RWPE2 (cell line): ENCODE data around the gene KCNMA1.

Experiments used
- ATAC-seq: fragments of 200-7000 bp; cut with Tn5 transposase; 3 replicates; pipeline ENCODE4 v1.9.1; 2021; ENCODE audit warnings: low read depth
- DNase-seq: peaks from one replicate; pipeline ENCODE4 v3.0.0-alpha.2; 2020; ENCODE audit warnings: low spot score
- H3K27ac ChIP-seq: fragments of 450-650 bp; 2 replicates; pipeline ENCODE4 v1.5.1; 2017; ENCODE audit warnings: mild to moderate bottlenecking; ENCODE audit not compliant: poor library complexity, severe bottlenecking
- H3K27me3 ChIP-seq: fragments of 250-450 bp; sonication (Bioruptor Pico); 2 replicates; pipeline ENCODE4 v1.5.1; 2021; ENCODE audit warnings: mild to moderate bottlenecking, moderate library complexity; ENCODE audit not compliant: insufficient read depth, poor library complexity, severe bottlenecking
- H3K36me3 ChIP-seq: fragments of 250-450 bp; sonication (Bioruptor Pico); 2 replicates; pipeline ENCODE4 v1.5.1; 2020; ENCODE audit warnings: low read depth, mild to moderate bottlenecking, moderate library complexity
- H3K4me1 ChIP-seq: fragments of 250-450 bp; sonication (Bioruptor Pico); 2 replicates; pipeline ENCODE4 v1.5.1; 2021; ENCODE audit warnings: mild to moderate bottlenecking, moderate library complexity; ENCODE audit not compliant: insufficient read depth, poor library complexity, severe bottlenecking
- H3K4me3 ChIP-seq: fragments of 250-450 bp; sonication (Bioruptor Pico); 2 replicates; pipeline ENCODE4 v1.5.1; 2021; ENCODE audit warnings: mild to moderate bottlenecking, moderate library complexity; ENCODE audit not compliant: severe bottlenecking
- H3K9me3 ChIP-seq: fragments of 250-450 bp; sonication (Bioruptor Pico); 2 replicates; pipeline ENCODE4 v1.5.1; 2021; ENCODE audit warnings: mild to moderate bottlenecking, moderate library complexity; ENCODE audit not compliant: severe bottlenecking
- TF ChIP-seq, protein P1 (sequence below): fragments of 450-650 bp; IDR thresholded peaks from one replicate; pipeline ENCODE4 v1.5.1; 2017; ENCODE audit warnings: mild to moderate bottlenecking, moderate library complexity; ENCODE audit not compliant: poor library complexity, severe bottlenecking

Gene KCNMA1

DNA sequence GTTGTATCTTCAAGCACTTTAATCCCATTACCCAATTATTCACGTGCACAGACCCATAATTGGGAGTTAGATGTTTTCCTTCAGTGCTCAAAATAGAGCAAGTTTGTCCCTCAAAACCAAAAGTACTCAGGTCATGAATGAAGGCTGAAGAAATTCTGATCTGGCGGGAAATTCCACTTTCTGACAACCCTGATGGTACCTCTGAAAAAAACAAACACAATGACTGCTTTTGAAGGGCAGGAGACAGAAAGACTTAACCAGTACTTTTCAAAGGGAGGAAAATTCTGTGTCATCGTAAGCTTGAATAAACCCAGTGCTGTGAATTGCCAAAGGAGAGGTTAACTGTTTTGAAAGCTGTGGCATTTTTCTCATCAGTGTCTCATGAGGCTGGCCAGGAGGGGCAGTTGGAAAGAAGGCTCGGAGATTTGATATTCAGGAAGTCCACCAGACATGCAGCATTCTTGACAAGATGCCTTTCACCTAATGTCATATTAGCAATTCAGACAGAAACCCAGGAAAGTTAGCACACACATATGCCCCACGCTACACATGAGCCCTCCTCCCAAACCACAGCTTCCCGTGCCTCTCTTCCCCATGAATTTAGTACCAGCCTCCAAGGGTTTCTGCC lies 347.0 kb downstream of the KCNMA1 start:
- peak; percentile 57 for DNase-seq
- Histone ChIP-seq H3K27me3 (no peaks in the 10 kb centered on the region), H3K36me3 (no peaks in the 10 kb centered on the region), H3K4me1 (peaks cover 34% of the 10 kb centered on the region), H3K27ac (peak overlapping the region; percentile 99), H3K9me3 (no peaks in the 10 kb centered on the region), H3K4me3 (no peak overlapping the region)
- ATAC-seq, result peak; percentile 94
- TF ChIP-seq, protein P1, sequence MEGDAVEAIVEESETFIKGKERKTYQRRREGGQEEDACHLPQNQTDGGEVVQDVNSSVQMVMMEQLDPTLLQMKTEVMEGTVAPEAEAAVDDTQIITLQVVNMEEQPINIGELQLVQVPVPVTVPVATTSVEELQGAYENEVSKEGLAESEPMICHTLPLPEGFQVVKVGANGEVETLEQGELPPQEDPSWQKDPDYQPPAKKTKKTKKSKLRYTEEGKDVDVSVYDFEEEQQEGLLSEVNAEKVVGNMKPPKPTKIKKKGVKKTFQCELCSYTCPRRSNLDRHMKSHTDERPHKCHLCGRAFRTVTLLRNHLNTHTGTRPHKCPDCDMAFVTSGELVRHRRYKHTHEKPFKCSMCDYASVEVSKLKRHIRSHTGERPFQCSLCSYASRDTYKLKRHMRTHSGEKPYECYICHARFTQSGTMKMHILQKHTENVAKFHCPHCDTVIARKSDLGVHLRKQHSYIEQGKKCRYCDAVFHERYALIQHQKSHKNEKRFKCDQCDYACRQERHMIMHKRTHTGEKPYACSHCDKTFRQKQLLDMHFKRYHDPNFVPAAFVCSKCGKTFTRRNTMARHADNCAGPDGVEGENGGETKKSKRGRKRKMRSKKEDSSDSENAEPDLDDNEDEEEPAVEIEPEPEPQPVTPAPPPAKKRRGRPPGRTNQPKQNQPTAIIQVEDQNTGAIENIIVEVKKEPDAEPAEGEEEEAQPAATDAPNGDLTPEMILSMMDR, result no peak

DNA sequence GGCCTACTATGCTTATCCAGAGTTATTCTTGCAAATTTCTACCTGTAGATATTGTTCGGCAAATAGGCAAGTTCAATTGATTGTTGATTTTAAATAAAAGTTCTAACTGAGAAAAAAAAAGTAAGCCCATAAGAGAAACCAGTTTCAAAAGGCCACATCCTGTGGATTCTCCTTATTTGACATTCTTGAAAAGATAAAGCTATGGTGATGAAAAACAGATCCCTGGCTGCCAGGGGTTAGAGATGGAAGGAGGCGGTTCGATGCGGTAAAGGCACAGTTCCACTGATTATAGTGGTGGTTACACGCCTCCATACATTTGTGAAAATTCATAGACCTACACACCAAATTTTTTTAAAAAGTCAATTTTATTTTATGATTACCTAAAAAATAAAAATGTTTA lies 347.8 kb downstream of the KCNMA1 start:
- no peak for DNase-seq
- peaks cover 42% of the 10 kb centered on the region for H3K4me1 ChIP-seq

DNA sequence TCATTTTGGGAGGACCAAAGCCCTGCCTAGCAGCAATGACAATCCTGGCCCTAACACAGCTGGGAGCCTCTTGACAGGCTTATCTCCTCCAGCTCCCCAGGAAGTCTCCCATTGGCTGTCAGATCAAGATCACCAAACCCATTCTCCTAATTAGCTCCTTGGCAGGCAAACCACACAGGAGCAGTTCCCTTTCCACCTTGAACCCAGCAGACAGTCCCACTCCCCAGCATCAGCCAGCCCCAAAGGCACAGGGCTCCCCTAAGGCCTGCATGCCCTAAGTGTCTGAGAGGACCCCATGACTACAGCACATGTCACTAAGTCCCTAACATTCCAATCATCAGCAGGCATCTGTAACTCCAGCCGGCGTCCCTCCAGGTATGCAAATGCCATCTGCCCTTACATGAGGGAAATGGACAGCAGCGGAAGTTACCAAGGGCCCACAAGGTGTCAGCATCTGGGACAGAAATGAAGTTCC lies 348.5 kb downstream of the KCNMA1 start:
- ATAC-seq, result no peak
- TF ChIP-seq, protein P1, result no peak
- Histone ChIP-seq H3K27me3 (no peaks in the 10 kb centered on the region), H3K36me3 (no peaks in the 10 kb centered on the region), H3K9me3 (no peaks in the 10 kb centered on the region), H3K4me1 (peaks cover 42% of the 10 kb centered on the region), H3K4me3 (no peak overlapping the region), H3K27ac (peak overlapping the region; percentile 99)
- no peak for DNase-seq

More for the DNA sequence above, 347.8 kb downstream of the KCNMA1 start:
- no peaks in the 10 kb centered on the region for H3K9me3 ChIP-seq
- H3K27ac ChIP-seq, result peak overlapping the region; percentile 99
- TF ChIP-seq, protein P1, result no peak
- ATAC-seq, result no peak
- no peak overlapping the region for H3K4me3 ChIP-seq
- no peaks in the 10 kb centered on the region for H3K27me3 ChIP-seq
- no peaks in the 10 kb centered on the region for H3K36me3 ChIP-seq

DNA sequence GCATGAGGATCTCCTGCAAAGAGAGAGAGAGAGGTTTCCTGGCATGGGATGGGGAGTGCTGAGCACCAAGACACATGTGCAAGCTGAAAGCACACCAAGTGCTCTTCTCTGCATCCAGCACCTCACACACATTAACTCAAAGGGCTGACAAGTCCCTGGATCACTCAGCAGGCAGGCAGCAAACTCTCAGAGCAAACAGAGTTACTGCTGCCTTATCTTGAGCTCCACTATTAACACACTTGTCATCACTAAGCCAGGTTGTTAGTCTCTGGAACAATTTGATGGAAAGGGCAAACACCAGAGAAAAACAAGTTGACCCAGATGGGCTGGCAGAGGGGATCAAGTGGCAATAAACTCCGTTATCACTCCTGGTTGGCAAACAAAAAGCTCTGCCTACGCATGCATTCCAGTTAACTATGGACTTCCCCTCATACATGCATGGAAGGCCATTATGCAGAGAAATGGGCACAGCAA lies 349.9 kb downstream of the KCNMA1 start:
- ATAC-seq (no peak), DNase-seq (no peak)
- H3K9me3 ChIP-seq, result no peaks in the 10 kb centered on the region
- peaks cover 42% of the 10 kb centered on the region for H3K4me1 ChIP-seq
- no peak overlapping the region for H3K27ac ChIP-seq
- H3K36me3 ChIP-seq, result no peaks in the 10 kb centered on the region
- TF ChIP-seq, protein P1, result no peak
- H3K27me3 ChIP-seq, result no peaks in the 10 kb centered on the region
- no peak overlapping the region for H3K4me3 ChIP-seq
